ENCODE results near the gene LNX1.

The LNX1 gene

DNA sequence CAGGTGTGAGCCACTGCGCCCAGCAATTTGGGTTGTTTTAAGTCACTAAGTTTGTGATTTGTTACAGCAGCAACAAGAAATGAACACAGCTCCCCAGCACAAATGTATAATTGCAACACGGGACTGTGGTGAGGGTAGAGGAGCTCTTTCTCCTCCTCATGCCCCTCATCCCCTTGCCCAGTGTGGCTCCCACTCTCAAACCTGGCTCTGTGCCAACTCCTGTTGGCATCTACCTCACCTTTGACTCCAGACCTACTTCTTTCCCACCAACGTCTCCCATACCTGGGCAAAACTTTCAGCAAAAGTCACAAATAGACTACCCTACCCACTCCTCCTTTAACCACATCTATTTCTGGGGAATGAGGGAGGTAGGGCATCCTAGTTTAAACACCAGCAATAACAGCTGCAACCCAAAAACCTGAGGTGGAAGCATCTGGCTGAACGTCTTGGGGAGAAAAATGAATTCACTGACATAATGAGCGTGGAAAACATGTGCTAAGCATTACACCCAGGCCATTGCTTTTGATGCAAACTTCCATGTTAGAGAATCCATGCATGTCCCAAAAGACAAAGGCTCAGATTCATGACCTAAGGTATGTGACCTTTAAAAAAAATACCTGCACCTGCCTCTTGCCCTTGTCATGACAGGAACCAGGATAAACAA is 19.2 kb downstream of the LNX1 start:
- DNase-seq: no peak

DNA sequence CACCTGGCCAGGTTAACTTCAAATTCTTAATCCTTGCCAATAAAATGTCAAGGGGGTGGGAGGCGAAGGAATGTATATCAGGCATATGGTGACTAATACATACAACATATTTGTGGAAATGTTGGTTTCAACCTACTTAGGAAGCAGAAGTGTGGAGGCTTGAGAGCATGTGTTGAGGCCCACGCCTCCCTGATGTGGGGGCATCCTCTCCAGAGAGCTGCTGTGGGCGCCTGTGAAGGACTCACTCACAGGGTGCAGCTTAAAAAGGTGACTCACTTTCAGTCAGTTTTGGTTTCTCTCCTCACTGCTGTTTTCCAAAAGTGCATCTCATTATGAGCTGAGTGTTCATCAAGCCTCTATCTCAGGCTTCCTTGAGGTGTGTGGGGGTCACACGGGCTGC is 27.5 kb downstream of the LNX1 start:
- DNase-seq: peak; percentile 56

DNA sequence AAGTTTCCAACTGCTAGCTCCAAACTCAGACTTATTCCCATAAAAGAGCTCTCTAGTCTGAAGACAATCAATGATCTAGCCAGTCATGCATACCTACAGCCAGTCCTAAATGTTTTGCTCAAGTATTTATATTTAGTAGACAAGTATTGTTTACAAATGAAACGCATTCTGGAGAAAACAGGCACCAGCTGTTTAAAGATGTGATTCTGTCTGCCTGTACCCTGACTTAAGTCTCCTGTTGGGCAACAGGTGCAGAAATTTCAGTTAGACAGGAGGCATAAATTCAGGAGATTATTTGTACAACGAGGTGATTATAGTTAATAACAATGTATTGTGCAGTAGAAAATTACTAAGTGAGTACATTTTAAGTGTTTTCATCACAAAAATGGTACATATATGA is 28.9 kb downstream of the LNX1 start:
- DNase-seq: no peak

DNA sequence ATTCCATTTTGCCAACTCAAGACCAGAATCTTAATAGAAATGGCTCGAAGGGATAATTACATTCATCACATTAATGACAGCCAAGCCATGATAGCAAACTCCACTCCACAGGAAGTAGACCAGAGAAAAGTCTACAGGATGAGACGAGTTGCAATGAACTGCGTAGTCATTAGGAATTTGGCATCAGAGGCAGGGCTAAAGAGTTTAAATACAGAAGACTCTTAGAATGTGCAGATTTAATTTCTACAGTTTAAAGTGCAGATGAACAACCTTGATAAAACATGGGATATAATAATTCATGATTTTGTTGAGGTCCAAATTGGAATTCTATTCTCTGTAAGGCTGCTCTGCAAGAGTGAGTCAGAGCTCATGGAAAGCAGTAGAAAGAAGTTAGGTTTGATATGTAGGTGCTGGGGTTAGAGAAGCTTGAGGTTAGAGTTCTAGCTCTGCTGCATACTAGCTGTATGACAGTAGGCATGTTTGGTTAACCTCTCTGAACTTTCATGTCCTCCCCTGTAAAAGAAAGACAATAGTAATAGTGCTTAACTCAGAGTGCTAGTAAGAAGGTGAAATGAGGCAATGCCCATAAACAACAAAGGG is 32.2 kb downstream of the LNX1 start:
- DNase-seq: no peak

DNA sequence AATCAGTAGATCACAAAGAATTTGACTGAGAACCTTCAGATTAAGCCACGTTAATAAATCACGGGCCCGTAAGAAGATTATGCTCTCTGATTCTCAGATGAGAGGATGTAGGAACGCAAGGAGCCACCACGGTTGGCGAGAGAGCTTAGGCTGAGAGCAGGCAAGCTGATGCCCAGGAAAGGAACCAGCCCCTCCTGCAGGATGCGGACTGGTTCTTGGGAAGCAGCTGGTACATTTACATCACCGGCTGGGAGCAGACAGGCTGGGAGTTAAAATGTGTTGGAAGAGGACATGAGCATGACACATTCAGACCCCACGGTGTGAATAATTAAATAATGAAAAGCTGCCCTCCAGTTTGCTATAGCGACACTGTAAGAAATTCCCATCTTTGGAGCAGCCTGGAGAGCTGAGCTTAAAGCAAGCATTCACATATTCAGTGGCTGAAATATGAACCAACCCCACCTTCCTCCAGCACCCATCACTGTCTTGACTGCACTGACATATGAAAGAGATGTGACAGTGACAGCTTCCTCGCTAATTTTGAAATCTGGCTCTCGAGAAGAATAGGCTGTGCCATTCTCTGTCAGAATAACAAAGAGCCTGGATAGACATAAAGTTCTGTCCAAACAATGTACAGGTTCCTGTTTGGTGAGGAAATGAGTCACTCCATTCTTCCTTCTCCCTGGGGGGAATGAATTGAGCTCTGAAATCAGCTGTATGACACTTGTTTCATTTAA is 33.1 kb downstream of the LNX1 start:
- DNase-seq: no peak

DNA sequence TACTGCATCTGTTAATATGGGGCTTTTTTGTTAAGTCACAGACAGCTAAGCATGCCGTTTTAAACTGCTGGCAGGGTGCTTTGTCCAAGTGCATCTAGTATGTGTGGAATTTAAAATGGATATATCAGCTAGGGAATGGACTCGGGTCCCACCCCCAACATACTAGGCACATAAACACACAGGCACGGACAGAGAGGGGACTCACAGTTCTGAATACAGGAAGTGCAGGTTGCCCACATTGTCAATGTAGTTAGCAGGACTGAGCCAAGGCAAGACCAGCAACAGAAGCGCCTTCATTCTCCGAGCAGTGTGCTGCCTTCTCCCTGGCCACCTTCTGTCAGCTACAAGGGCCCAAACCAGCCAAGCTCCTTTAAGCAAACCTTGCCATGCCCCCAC is 33.6 kb downstream of the LNX1 start:
- no peak for DNase-seq

DNA sequence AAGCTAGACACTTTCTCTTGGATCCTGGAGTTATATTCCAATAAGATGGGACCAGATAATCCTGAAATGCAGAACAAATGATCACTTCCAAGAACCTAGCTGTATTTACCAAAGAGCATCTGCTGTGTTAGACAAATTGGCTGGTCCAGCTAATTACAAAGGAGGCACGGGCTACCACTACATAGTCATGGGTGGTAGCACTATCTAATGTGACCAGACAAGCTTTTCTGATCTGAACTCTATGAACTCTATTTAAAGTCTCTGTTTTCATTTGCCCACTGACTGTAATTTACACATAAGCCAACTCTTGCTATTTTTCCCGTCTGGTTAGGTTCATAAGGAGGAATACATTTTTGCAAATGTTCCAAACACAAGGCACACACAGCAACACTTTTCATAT is 34.6 kb downstream of the LNX1 start:
- no peak for DNase-seq

DNA sequence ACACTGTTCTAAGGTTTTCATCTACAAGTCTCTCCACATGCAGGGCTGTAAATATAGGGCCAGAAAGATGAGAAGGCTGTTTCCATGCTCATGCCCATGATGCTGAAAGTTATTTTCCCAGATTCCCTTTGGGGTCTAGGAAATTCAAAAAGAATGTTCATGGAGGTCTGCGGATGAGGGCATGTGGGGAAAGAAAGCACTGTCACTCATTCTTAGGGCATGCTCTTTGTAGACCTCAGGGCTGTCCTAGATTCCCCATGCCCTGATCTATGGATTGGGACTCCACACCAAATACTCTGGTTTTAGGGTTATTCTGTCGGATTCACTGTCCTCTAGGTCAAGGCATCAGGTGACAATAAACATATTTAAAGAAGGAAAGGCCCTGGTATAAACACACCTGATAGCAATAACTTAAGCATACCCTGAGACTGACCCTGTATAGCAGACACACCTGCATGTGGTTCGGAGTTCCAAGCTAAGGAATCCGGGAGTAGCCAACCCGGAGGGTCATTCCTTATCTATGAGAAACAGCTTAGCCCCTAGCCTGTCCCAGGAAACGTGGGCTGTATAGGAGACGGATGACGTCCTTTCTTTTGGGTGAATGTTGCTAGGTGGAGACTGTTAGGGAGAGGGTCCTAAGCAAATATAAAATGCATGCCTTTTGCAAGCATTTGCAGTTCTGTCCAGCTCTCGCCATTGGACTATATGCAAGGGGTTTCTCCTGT is 37.6 kb downstream of the LNX1 start:
- no peak for DNase-seq

DNA sequence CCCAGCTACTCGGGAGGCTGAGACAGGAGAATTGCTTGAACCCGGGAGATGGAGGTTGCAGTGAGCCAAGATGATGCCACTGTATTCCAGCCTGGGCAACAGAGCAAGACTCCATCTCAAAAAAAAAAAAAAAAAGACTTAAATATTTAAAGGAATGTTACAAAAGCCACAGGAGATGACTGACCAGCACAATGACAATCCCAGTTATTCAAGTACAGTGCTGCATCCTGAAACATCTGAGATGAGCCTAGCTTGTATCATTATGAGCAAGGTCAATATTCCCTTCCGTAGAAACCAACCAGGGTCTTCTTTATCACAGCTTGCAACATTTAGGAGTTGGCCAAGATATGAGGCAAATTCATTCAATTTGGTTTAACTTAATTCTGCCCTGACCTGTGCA is 38.6 kb downstream of the LNX1 start:
- DNase-seq: no peak

DNA sequence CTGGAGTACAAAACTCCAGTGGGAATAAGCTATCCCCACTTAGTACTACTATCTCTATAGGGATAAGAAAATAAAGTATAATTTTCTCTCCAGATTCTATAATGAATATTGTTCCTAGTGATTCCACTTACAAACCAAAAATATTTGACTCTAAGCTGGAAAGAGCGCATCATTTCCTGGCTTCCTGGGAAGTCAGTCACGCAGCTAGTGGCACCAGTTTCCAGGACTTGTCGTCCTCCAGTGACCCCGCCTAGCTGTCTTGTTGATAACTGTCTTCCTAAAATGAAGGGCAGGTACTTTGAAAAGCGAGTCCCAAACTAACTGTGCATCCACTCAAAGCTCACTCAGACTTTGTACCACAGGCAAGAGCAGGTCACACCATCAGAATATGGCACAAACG is 39.3 kb downstream of the LNX1 start:
- DNase-seq: no peak

DNA sequence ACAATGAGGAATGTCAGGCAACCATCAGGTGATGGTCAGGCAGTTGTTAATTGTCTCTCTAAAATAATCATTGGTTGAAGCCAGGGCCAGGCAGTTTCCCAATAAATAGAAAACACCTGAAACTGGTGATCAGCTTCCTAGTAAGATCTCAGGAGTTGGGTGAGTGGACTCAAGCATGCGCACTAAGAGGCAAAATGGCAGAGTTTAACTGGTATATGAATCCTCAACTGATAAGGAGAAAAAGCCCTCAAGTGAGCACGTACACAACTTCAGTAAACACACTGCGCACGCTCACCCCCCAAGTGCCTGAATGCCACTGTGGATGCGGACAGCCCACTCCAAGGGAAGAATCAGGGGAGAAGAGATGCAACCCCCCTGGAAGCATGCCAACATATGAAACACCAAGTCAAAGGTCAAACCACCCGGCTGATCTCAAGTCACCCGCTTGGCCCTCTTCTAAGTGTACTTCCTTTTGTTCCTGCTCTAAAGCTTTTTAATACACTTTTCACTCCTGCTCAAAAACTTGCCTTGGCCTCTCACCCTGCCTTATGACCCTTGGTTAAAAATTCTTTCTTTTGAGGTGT is 39.9 kb downstream of the LNX1 start:
- no peak for DNase-seq

DNA sequence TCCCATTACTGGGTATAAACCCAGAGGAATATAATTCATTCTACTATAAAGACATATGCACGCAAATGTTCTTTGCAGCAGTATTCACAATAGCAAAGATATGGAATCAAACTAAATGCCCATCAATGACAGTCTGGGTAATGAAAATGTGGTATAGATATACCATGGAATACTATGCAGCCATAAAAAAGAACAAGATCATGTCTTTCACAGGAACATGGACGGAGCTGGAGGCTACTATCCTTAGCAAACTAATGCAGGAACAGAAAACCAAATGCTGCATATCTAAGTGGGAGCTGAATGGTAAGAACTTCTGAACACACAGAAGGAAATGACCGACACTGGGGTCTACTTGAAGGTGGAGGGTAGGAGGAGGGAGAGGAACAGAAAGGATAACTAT is 42.6 kb downstream of the LNX1 start:
- no peak for DNase-seq

DNA sequence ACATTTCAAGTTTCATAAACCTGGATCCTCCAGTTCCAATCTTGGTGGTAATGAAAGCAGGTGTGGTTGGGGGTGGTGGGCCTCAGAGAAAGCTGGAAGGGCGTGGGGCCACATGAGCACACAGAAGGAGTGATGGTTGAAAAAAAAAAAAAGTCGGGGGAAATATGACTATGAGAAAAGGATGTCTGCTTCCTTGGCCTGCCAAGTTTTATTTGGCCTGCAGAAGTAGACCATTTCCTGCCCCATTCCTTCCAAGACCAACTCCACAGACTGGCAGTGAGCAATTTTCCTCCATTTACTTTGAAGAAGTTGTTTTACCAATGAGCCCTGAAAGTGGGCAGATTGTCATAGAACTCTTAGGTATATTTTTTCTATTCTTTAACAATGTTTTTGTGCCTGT is 43.3 kb downstream of the LNX1 start:
- no peak for DNase-seq

DNA sequence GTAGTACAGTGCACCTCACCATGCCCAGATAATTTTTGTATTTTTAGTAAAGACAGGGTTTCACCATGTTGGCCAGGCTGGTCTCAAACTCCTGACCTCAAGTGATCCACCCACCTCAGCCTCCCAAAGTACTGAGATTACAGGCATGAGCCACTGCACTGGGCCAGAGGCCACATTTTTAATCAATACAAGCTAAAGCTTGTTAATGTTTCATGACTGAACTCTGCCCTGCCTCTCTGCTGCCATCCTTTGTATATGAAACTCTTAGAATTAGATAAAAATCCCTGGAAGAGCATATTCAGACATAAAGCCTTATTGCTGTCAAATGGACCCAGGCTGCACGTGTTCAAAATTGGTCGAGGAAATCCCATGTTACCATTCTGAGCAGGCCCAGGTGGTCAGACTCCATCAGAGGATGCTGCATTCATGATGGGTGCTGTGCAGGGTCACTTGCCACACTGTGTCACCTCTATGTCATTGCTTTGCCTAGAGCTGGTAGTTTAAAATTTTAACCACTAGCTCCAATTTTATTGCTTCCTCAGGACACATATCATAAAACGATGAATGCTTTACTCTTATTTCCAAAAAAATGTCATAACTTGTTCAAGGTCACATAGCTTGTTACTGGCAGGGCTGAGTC is 45.2 kb downstream of the LNX1 start:
- no peak for DNase-seq

DNA sequence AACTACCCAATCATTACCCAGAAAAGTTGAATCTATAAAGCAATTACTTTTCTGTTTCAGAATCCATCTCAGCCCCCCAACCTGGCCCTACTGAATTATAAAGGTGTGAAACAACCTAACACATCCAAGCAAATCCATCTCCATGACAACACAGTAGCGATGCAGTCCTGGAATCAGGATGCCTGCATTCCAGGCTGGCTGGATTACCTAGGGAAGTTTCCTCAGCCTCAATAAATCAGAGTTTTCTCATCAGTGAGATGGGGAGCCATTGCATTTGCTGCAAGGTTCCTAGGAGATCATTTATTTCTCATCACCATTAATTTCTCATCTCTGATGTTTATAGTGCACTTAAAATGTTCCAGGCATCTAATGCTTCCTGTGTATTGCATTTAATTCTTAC is 46.0 kb downstream of the LNX1 start:
- DNase-seq: no peak

DNA sequence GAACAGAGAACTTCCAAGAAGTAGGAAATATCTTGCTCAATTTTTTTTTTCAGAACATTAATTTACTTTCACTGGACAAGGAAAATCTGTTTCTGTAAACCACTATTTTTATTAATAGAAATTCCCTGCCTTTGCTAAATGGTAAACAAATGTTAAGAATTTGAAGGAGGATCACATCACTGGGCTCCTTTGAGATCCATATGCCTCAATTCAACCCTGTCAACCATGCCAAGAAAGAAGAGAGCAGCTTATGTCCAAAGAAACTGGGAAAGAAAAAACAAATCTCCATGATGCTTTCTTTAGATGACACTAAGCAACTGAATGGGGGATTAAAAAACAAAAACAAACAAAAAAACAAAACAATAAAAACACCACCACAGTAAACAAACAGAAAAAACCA is 47.7 kb downstream of the LNX1 start:
- no peak for DNase-seq

DNA sequence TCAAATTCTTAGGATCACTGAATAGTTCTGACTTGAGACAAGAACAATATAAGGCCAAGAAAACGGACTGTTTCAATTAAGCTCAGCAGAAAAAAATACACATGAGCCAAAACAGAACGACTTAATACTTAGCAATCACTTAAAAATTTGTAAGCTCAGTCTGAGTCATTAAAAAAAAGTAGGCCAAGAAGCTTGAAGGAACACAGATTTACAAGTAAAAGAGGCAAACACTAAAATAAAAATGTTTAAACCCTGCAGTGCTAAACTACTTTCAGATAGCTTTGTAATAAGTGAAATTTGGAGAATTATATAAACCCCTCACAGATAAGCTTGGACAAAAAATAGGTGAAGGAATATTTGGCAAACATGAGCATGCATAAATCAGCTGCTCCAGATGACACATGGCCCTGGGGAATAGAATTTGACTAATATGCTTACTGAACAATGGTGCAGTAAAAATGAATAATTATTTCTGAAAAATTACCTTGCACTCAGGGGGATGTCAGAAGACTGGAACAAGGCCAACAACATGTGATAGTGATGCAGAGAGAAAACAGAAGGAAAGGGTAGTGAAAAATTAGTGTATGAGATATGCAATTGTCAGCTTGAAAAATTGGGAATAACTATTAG is 49.6 kb downstream of the LNX1 start:
- peak; percentile 77 for DNase-seq

DNA sequence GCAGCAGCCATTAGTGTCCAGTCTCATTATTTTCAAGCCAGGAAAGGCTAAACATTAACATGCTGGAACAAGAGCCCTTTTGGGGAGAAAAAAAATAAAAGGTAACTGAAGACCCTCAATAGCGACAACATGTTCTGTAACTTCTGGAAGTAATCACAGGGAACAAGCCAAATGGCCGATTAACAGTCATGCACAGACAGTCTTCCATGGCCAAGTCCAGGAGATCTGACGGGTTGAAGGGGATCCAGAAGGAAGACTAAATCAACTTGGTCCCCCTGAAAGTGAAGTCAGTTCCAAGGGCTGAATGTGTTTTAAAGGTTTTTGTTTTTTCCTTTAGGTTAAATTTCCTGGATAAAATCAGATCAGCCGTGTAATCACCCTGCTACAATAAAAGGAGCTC is 52.5 kb downstream of the LNX1 start:
- no peak for DNase-seq

DNA sequence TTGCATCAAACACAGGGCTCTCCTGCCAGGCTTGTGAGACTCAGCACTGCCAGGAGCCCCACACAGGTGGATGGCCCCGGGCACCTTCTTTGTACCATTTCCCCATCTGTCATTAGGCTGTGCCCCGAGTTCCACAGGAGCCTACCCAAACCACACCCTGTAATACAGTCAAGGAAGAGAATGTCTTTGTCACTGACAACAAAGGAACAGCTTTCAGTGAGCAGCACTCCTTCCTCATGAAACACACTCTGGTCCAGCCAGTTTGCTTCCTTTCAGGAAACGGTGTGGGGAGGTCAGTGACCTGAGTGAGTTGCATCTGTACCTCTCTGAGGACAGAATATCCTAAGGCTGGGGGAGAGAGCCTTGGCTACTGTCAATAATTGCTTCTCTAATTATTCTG is 53.7 kb downstream of the LNX1 start:
- no peak for DNase-seq

DNA sequence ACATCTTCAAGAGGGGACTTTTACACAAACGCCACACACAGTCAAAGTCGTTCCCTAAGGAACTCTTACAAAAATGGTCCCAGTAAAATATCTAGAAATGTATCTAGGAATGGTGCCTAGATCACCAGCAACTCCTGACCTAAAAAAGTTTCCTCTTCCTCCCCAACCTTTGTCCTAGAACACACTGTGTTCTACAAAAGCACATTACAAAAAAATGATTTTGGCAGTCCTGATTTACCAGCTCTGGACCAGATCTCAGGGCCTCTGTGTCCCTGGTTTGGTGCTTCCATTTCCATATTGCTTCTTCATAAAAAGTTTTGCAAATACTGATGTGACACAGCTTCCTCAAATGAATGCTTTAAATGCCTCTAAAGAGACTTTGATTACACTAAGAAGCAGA is 55.0 kb downstream of the LNX1 start:
- no peak for DNase-seq

DNA sequence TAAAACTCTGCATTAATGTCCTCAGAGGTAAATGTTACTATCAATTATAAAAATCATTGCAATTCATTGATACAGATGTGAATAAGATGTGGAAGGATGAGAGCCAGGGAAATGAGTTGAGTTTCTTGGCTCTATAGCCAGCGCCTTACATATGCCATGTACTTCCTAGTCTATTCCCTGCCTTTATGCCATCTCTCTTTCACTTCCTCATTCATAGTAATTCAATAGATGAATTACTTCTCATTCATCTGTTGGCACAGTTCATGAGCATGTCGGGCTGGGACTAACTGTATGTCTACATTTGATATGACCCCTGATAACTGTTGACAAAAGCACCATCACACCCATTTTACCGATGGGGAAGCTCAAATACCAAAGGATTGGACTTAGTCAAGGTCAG is 55.7 kb downstream of the LNX1 start:
- DNase-seq: no peak

DNA sequence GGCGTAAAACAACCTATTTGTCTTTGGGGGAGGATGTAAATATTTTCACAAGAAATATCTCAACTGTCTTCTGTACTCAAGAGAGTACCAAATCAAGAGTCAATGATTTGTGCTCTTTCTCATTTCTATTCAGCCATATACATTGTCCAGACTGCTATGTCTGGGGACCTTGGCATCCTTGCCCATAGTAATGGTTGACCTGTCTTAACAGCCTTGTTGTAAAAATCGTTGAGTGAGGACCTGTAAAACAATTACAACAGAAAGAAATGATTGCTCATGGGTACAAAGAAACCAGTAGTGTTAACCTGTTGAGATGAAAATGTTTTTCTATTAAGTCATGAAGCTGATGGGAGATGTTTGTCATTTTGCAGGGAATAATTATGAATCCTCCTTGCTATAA is 56.6 kb downstream of the LNX1 start:
- no peak for DNase-seq

DNA sequence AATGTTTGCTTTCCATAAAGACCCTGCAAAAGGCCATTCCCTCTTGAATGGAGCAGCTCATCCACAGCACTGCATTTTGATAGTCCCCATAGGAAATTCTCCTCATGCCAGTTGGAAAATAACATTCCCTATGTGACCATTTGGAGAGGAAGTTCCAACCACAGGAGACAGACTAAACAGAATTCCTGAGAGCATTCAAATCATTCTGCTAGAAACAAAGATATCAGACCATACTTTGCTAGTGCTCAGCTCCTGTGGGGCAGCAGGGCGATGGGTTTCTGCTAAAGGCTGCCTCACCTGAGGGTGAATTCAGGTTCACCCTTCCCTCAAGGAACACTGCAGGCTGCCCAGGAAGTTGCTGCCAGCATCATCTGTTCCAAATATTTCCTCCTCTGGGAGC is 58.8 kb downstream of the LNX1 start:
- no peak for DNase-seq

All from amniotic stem cell (primary cell).